Iris pigment epithelial cell (primary cell): ENCODE results near the gene PCYOX1L.

Experiments used
- DNase-seq: peaks from one replicate; pipeline ENCODE4 v3.0.0-alpha.2; 2011; ENCODE audit warnings: low read depth

The PCYOX1L gene

GRCh38 chr5:149367972-149368645, 10.3 kb downstream of the PCYOX1L start:
- no peak for DNase-seq

- no peak for DNase-seq
Measured at GRCh38 chr5:149370878-149371277, 13.0 kb downstream of the PCYOX1L start.

DNA sequence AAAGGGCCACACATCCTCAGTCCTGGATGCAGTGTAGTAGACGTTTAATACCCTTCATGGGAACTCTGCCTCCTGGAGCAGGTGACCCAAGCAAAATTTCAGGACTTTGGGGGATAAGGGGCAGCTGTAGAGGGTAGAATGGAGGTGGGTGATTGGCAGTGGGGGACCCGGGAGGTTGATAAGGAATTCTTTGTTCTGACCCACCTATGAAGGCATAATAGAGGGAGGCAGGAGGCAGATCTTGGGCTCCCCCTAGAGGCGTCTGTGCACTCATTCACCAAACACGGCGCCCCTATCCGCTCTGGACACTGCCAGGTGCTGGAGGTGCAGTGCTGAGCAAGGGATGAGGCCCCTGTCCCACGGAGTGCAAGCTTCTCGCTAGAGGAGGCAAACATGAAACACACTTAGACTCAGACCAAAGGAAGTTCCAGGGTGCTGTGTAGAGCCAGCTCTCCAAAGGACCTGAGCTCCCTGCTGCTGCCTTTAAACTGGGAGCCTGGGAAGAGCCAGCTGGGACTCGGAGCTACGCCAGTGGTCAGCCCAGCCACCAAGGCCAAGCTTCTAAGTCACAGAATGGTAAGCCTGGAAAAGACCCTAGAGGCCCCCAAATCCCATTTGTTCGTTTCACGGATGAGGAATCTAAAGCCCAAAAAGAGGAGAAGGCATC, 13.6 kb downstream of the PCYOX1L start:
- DNase-seq, result peak; percentile 41

- DNase-seq, result no peak
Measured at GRCh38 chr5:149372076-149372795, 14.4 kb downstream of the PCYOX1L start.

DNA sequence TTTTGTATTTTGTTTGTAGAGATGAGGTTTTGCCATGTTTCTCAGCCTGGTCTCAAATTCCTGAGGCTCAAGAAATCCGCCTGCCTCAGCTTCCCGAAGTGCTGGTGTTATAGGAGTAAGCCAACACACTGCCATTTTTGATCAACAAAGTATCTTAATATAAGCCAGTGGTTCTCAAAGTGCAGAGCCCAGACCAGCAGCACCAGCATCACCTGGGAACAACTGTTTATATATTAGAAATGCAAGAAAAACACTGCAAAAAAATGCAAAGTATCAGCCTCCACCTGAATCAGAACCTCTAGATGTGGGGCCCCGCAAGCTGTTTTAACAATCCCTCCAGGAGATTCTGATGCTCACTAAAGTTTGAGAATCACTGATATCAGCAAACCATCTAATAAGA, 15.1 kb downstream of the PCYOX1L start:
- DNase-seq, result no peak

DNA sequence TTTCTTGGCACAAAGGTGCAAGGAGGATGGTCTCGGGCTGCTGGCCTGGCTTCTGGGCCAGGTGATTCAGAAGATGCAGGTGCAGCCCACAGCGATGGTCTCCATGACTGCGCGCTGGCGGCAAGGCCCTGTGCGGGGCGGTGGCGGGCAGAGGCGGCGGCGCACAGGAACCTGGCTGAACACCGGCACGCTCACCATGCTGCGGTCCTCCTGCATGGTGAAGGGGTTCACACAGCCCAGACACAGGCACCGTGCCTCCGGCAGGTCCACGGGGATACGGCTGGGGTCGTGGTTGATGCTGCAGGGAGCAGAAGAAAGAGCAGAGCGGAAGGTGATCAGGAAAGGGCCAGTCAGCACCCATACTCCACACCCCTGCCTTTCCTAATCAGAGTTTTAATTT, 16.5 kb downstream of the PCYOX1L start:
- DNase-seq, result no peak

GRCh38 chr5:149374801-149375200, 17.0 kb downstream of the PCYOX1L start:
- DNase-seq, result no peak

DNA sequence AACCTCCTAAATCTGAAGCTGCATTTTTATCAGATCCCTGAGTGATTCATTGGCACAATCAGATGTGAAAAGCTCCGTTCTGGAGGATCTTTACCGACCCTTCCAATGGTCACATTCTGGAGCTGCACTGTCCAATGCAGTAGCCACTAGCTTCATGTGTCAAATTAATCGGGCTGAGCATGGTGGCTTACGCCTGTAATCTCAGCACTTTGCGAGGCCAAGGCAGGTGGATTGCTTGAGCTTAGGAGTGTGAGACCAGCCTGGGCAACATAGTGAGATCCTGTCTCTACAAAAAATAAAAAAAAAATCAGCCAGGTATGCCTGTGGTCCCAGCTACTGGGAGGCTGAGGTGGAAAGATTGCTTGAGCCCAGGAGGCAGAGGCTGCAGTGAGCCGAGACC, 17.6 kb downstream of the PCYOX1L start:
- no peak for DNase-seq

DNA sequence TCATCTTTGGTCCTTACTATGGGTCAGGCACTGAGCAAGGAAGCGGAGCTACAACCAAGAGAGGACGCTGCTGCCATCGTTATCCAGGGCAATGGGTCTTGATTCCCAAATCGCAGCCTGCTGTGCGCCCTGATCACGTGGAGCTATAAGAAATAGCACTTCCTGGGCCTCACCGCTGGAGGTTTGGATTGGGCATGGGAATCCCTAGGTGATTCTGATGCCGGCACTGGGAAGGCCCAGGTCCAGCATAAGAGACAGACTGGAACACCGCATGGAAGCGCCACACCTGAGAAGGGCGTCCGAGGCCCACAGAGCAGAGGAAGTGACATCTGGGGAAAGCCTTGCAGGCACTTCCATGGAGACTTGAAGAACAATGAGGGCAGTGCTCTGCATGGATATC, 18.3 kb downstream of the PCYOX1L start:
- no peak for DNase-seq

GRCh38 chr5:149376711-149377447, 19.0 kb downstream of the PCYOX1L start:
- DNase-seq, result no peak

GRCh38 chr5:149378241-149378820, 20.5 kb downstream of the PCYOX1L start:
- DNase-seq, result no peak

- no peak for DNase-seq
Measured at GRCh38 chr5:149379177-149379761, 21.4 kb downstream of the PCYOX1L start, which contains the start of gene IL17B. TSS of gene IL17B (minus strand) at chr5:149379292. CDS start at chr5:149379225, 67 bp downstream.

- DNase-seq, result no peak
Measured at GRCh38 chr5:149379818-149380374, 22.1 kb downstream of the PCYOX1L start.

GRCh38 chr5:149380466-149381121, 22.7 kb downstream of the PCYOX1L start:
- DNase-seq, result no peak

- no peak for DNase-seq
Measured at GRCh38 chr5:149381261-149381985, 23.6 kb downstream of the PCYOX1L start.

DNA sequence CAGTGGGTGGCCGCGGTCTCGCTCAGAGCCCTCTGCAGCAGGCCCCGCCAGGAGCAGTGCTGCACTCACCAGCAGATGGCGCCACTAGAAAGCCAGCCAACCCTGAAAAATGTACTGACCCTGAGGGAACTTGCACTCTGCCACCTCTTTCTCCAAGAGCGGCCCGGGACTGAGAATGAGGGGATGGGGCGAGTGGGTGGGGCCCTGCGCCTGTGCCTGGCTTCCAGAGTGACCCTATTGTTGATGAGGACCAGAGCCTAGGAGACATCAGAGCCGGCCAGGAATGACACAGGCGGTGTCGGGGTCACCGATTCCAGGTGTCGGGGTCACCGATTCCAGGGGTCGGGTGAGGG, 24.1 kb downstream of the PCYOX1L start:
- DNase-seq, result peak; percentile 59

GRCh38 chr5:149382517-149383220, 24.8 kb downstream of the PCYOX1L start:
- no peak for DNase-seq

GRCh38 chr5:149383399-149383798, 25.6 kb downstream of the PCYOX1L start:
- DNase-seq, result no peak

GRCh38 chr5:149386166-149386565, 28.3 kb downstream of the PCYOX1L start:
- peak; percentile 17 for DNase-seq
